ENCODE data around the gene SERINC2. TPM values are rescaled to one million over a fixed set of nuclear protein-coding genes. Genes with fewer than 3 reads are reported as not detected.

The SERINC2 gene
- total and polyA plus RNA-seq, 9 donors = 4.0 to 49.0 (median 34.5) TPM

- under 1% methylated on average over 54 of the region's 54 CpGs for WGBS (ENCODE audit: insufficient coverage)
Measured at GRCh38 chr1:31413405-31414001, 490 bp downstream of the SERINC2 start.

GRCh38 chr1:31414980-31415370, 2.0 kb downstream of the SERINC2 start:
- WGBS (ENCODE audit: insufficient coverage) = 70% methylated on average over 2 of the region's 4 CpGs
- peaks cover 36% of the 10 kb centered on the region for H3K27me3 ChIP-seq (ENCODE audit: control insufficient read depth, insufficient read depth, low read length)
- H3K4me1 ChIP-seq (ENCODE audit: control insufficient read depth, insufficient read depth, low read length) = peaks cover 37% of the 10 kb centered on the region
- DNase-seq = no peak
- H3K36me3 ChIP-seq (ENCODE audit: control insufficient read depth, insufficient read depth, low read length) = peaks cover 9% of the 10 kb centered on the region
- peak overlapping the region; percentile 61 for H3K4me3 ChIP-seq (ENCODE audit: low read length)
- peak overlapping the region; percentile 90 for H3K27ac ChIP-seq (ENCODE audit: low read length)
- H3K9me3 ChIP-seq (replicated peaks; ENCODE audit: control insufficient read depth, low read depth, low read length) = no peaks in the 10 kb centered on the region

More at GRCh38 chr1:31413405-31414001, 490 bp downstream of the SERINC2 start:
- Histone ChIP-seq H3K4me3 (ENCODE audit: low read length) (peak overlapping the region; percentile 61), H3K27me3 (ENCODE audit: control insufficient read depth, insufficient read depth, low read length) (peaks cover 36% of the 10 kb centered on the region), H3K4me1 (ENCODE audit: control insufficient read depth, insufficient read depth, low read length) (peaks cover 33% of the 10 kb centered on the region), H3K36me3 (ENCODE audit: control insufficient read depth, insufficient read depth, low read length) (peaks cover 9% of the 10 kb centered on the region), H3K27ac (ENCODE audit: low read length) (peak overlapping the region; percentile 90), H3K9me3 (replicated peaks; ENCODE audit: control insufficient read depth, low read depth, low read length) (no peaks in the 10 kb centered on the region)
- peak; percentile 80 for DNase-seq

- Histone ChIP-seq H3K4me1 (ENCODE audit: control insufficient read depth, insufficient read depth, low read length) (peaks cover 33% of the 10 kb centered on the region), H3K9me3 (replicated peaks; ENCODE audit: control insufficient read depth, low read depth, low read length) (no peaks in the 10 kb centered on the region), H3K27ac (ENCODE audit: low read length) (no peak overlapping the region), H3K27me3 (ENCODE audit: control insufficient read depth, insufficient read depth, low read length) (peaks cover 36% of the 10 kb centered on the region), H3K36me3 (ENCODE audit: control insufficient read depth, insufficient read depth, low read length) (peaks cover 9% of the 10 kb centered on the region), H3K4me3 (ENCODE audit: low read length) (no peak overlapping the region)
- 66% methylated on average over 2 of the region's 2 CpGs for WGBS (ENCODE audit: insufficient coverage)
- DNase-seq = no peak
Measured at GRCh38 chr1:31415658-31416057, 2.6 kb downstream of the SERINC2 start.

GRCh38 chr1:31416101-31416736, 3.2 kb downstream of the SERINC2 start:
- Histone ChIP-seq H3K4me3 (ENCODE audit: low read length) (no peak overlapping the region), H3K9me3 (replicated peaks; ENCODE audit: control insufficient read depth, low read depth, low read length) (no peaks in the 10 kb centered on the region), H3K36me3 (ENCODE audit: control insufficient read depth, insufficient read depth, low read length) (peaks cover 9% of the 10 kb centered on the region), H3K27me3 (ENCODE audit: control insufficient read depth, insufficient read depth, low read length) (peaks cover 32% of the 10 kb centered on the region), H3K27ac (ENCODE audit: low read length) (no peak overlapping the region), H3K4me1 (ENCODE audit: control insufficient read depth, insufficient read depth, low read length) (peaks cover 35% of the 10 kb centered on the region)
- no CpG with 5 or more reads among the region's 7 CpGs for WGBS (ENCODE audit: insufficient coverage)
- no peak for DNase-seq

GRCh38 chr1:31417148-31417547, 4.1 kb downstream of the SERINC2 start:
- peaks cover 27% of the 10 kb centered on the region for H3K27me3 ChIP-seq (ENCODE audit: control insufficient read depth, insufficient read depth, low read length)
- H3K4me3 ChIP-seq (ENCODE audit: low read length) = no peak overlapping the region
- peaks cover 41% of the 10 kb centered on the region for H3K4me1 ChIP-seq (ENCODE audit: control insufficient read depth, insufficient read depth, low read length)
- DNase-seq = no peak
- peaks cover 9% of the 10 kb centered on the region for H3K36me3 ChIP-seq (ENCODE audit: control insufficient read depth, insufficient read depth, low read length)
- 88% methylated on average over 2 of the region's 3 CpGs for WGBS (ENCODE audit: insufficient coverage)
- no peak overlapping the region for H3K27ac ChIP-seq (ENCODE audit: low read length)
- H3K9me3 ChIP-seq (replicated peaks; ENCODE audit: control insufficient read depth, low read depth, low read length) = no peaks in the 10 kb centered on the region

- Histone ChIP-seq H3K4me1 (ENCODE audit: control insufficient read depth, insufficient read depth, low read length) (peaks cover 37% of the 10 kb centered on the region), H3K36me3 (ENCODE audit: control insufficient read depth, insufficient read depth, low read length) (peaks cover 9% of the 10 kb centered on the region), H3K9me3 (replicated peaks; ENCODE audit: control insufficient read depth, low read depth, low read length) (no peaks in the 10 kb centered on the region), H3K4me3 (ENCODE audit: low read length) (no peak overlapping the region), H3K27me3 (ENCODE audit: control insufficient read depth, insufficient read depth, low read length) (peaks cover 13% of the 10 kb centered on the region), H3K27ac (ENCODE audit: low read length) (no peak overlapping the region)
- WGBS (ENCODE audit: insufficient coverage) = 83% methylated on average over 1 of the region's 4 CpGs
- no peak for DNase-seq
Measured at GRCh38 chr1:31418626-31419323, 5.8 kb downstream of the SERINC2 start.

GRCh38 chr1:31420716-31421115, 7.7 kb downstream of the SERINC2 start:
- H3K36me3 ChIP-seq (ENCODE audit: control insufficient read depth, insufficient read depth, low read length) = peaks cover 9% of the 10 kb centered on the region
- H3K27ac ChIP-seq (ENCODE audit: low read length) = no peak overlapping the region
- WGBS (ENCODE audit: insufficient coverage) = 83% methylated on average over 4 of the region's 5 CpGs
- H3K4me3 ChIP-seq (ENCODE audit: low read length) = no peak overlapping the region
- no peaks in the 10 kb centered on the region for H3K27me3 ChIP-seq (ENCODE audit: control insufficient read depth, insufficient read depth, low read length)
- H3K4me1 ChIP-seq (ENCODE audit: control insufficient read depth, insufficient read depth, low read length) = peaks cover 21% of the 10 kb centered on the region
- no peaks in the 10 kb centered on the region for H3K9me3 ChIP-seq (replicated peaks; ENCODE audit: control insufficient read depth, low read depth, low read length)
- DNase-seq = no peak

- H3K4me3 ChIP-seq (ENCODE audit: low read length) = no peak overlapping the region
- peaks cover 18% of the 10 kb centered on the region for H3K4me1 ChIP-seq (ENCODE audit: control insufficient read depth, insufficient read depth, low read length)
- H3K36me3 ChIP-seq (ENCODE audit: control insufficient read depth, insufficient read depth, low read length) = peaks cover 15% of the 10 kb centered on the region
- peak overlapping the region; percentile 15 for H3K27ac ChIP-seq (ENCODE audit: low read length)
- no peaks in the 10 kb centered on the region for H3K9me3 ChIP-seq (replicated peaks; ENCODE audit: control insufficient read depth, low read depth, low read length)
- no peaks in the 10 kb centered on the region for H3K27me3 ChIP-seq (ENCODE audit: control insufficient read depth, insufficient read depth, low read length)
- 52% methylated on average over 7 of the region's 9 CpGs for WGBS (ENCODE audit: insufficient coverage)
- DNase-seq = no peak
Measured at GRCh38 chr1:31421371-31422040, 8.5 kb downstream of the SERINC2 start.

GRCh38 chr1:31422505-31423319, 9.7 kb downstream of the SERINC2 start:
- no peaks in the 10 kb centered on the region for H3K27me3 ChIP-seq (ENCODE audit: control insufficient read depth, insufficient read depth, low read length)
- peak overlapping the region; percentile 59 for H3K27ac ChIP-seq (ENCODE audit: low read length)
- 34% methylated on average over 8 of the region's 15 CpGs for WGBS (ENCODE audit: insufficient coverage)
- DNase-seq = peak; percentile 69
- H3K4me3 ChIP-seq (ENCODE audit: low read length) = no peak overlapping the region
- H3K36me3 ChIP-seq (ENCODE audit: control insufficient read depth, insufficient read depth, low read length) = peaks cover 23% of the 10 kb centered on the region
- peaks cover 18% of the 10 kb centered on the region for H3K4me1 ChIP-seq (ENCODE audit: control insufficient read depth, insufficient read depth, low read length)
- H3K9me3 ChIP-seq (replicated peaks; ENCODE audit: control insufficient read depth, low read depth, low read length) = no peaks in the 10 kb centered on the region

Measured in muscle of leg (tissue), 11 donors.